Fibroblast of pulmonary artery (primary cell): Measurements from ENCODE around the gene SPAG5.
A peak's percentile ranks its signal among the peaks of the same experiment; 100 is the strongest.

Experiments
- DNase-seq: peaks from one replicate; pipeline ENCODE4 v3.0.0-alpha.2; 2010; ENCODE audit warnings: low read depth
- H3K4me3 ChIP-seq: replicated peaks from 2 replicates; pipeline ENCODE4 v1.5.1; 2011; ENCODE audit warnings: low read depth, mild to moderate bottlenecking, control low read depth, low read length, moderate library complexity
- TF ChIP-seq, protein P1 (sequence below): IDR thresholded peaks from 2 replicates; pipeline ENCODE4 v1.5.1; 2011; ENCODE audit warnings: mild to moderate bottlenecking, control low read depth, low read length, inconsistent platforms; ENCODE audit errors: missing control alignments

The SPAG5 gene

DNA sequence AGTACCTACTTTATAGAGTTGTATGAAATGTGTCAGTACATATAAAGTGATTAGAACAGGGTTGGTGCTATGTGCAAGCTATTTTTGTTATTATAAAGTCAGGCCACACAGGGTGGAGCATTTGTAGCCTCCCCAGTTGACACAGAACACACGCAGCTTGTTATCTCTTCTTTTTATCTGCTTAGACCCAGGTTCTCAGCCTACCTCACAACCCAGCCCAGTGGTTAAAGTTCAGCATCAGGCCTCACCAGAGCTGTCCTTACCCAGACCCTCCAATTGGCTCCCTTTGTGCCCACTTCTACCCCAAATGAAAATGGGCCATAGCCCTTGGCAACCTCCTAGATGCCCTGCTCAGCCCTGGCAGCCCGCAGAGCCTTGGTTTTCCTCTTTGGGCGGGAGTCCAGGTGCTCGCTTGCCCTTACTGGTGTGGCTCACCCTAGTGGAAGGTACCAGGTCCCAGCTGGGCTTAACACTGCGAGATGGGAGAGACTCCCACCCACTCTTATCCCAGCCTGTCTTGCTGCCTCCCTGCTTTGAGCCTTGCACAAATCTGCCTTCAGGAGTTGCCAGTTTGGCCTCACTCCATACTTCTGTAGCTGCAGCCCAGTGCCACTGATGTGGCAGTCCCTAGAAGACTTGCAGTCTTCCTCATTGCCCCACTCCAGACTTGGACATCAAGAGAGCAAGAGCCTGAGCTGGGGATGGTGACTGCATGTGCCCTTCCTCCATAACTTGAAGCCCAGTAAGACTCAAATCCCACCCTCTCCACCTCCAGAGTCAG, 26.4 kb downstream of the SPAG5 start:
- TF ChIP-seq, protein P1, sequence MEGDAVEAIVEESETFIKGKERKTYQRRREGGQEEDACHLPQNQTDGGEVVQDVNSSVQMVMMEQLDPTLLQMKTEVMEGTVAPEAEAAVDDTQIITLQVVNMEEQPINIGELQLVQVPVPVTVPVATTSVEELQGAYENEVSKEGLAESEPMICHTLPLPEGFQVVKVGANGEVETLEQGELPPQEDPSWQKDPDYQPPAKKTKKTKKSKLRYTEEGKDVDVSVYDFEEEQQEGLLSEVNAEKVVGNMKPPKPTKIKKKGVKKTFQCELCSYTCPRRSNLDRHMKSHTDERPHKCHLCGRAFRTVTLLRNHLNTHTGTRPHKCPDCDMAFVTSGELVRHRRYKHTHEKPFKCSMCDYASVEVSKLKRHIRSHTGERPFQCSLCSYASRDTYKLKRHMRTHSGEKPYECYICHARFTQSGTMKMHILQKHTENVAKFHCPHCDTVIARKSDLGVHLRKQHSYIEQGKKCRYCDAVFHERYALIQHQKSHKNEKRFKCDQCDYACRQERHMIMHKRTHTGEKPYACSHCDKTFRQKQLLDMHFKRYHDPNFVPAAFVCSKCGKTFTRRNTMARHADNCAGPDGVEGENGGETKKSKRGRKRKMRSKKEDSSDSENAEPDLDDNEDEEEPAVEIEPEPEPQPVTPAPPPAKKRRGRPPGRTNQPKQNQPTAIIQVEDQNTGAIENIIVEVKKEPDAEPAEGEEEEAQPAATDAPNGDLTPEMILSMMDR: no peak
- no peak overlapping the region for H3K4me3 ChIP-seq
- no peak for DNase-seq

DNA sequence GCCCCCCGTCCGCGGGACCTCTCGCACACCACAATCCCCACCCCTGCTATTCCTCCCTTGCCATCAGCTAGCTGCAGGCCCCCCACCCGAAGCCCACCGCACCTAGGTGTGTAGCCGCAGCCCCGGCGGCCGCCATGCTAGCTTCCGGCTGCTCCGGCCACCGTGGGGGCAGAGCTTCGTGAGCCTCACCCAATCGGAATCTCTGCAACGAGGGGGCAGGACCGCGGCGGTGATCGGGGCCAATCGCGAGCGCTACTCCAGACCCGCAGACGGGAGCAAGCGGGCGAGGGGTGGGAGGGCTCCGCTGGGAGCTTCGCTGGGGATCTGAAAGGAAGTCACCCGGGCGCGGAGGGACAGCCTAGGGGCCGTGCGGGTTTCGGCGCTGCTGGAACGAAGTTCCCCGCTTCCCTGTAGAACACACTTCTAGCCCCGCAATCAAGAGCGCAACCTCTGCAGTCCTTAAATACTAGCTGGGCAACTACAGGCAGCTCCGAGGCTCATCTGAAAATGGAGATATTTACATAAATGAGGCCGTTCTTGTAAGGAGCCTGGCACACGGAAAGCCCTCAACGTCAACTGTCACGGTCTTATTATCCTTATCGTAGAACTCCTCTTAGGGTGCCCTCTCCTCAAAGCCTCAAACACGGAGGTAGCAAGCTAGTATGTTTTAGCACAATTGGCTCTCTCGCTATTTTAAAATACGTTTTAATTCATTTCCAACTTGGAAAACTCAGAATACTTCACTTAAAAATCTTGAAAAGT, 27.3 kb downstream of the SPAG5 start, which contains the start of gene PIGS:
TSS of gene PIGS (minus strand) at position 164 of the 762 bp plus-strand sequence. CDS start at position 136, 28 bp downstream.
- H3K4me3 ChIP-seq: peak within 1 kb of the TSS; percentile 96
- DNase-seq: peak; percentile 88
- TF ChIP-seq, protein P1: no peak

DNA sequence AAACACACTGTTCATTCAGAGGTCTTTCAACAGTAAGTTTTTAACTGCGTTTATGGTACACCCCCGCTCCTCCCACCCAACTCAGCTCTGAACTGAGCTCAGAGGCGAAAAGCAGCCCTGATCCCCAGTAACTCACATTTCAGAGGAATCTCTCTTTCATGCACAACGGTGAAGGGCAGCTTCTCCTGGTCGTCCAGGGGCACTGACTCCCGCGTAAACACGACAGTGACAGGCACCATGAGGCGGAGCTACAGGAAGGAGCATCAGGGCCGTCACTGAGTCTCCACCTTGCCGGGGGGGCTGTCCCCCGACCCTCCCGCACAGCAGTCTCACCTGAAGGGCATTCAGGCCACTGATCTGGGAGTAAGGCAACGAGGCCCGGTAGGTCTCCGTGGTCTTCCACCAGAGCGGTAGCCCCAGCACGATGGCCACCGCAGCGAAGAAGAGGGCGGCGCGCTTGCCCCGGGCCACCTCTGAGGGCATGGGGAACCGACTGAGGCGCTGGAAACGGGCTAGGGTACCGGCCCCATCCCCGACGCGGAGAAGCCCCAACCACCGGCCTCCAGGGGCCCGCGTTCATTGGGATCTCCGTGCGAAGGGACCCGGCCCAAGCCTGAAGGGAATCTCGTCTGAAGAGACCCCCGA, 28.0 kb downstream of the SPAG5 start:
- DNase-seq: no peak
- peak overlapping the region; percentile 96 for H3K4me3 ChIP-seq
- TF ChIP-seq, protein P1: no peak

DNA sequence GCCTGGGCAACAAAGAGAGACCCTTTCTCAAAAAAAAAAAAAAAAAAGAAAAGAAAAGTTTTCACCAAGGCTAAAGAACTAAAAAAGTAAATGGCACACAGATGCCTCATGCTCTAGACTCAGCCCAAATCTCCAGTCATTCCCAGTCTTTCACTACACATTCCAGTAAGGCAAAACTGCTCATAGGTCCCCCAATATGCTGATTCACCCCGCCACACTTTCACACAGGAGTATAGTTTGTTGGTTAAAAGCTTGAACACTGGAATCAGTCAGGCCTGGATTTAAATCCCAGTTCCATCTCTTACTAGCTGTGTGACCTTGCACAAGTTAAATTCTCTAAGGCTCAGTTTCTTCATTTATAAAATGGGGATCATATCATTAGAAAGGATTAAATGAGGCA, 29.4 kb downstream of the SPAG5 start:
- H3K4me3 ChIP-seq: no peak overlapping the region
- no peak for DNase-seq
- TF ChIP-seq, protein P1: no peak

DNA sequence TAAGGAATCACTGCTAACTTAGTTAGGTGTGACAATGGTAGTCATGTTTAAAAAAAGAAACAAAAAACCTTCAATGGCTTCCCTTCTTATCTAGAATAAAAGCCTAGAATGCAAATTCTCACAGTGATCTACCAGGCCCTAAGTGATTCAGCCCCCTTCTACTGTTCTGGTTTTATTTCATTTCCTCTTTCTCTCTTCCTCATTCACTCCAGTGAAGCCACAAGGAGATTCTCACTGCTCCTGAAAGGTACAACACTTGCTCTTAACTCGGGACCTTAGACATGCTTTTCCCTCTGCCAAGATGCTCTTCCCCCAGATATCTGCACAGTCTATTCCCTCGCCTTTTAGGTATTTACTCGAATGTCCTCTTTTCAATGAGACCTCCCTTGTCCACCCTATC, 31.2 kb downstream of the SPAG5 start:
- H3K4me3 ChIP-seq: no peak overlapping the region
- TF ChIP-seq, protein P1: no peak
- no peak for DNase-seq

DNA sequence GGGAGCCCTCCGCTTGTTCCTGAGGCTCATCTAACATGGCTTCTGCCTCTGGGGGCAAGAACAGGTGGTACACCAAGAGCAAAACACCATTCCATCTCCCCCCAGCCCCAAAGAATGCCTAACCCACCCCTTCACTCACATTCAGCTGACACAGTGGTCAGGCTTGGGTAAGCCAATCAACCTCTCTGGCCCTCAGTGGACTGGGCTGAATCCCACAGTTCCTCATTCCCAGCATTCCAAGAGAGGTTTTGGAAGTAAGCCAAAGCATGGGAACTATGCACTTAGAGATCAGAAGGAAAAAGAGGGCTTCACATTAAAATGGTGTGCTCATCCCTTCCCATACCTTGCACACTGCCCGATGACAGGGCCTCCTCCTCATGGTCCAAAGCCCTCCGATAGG, 35.4 kb downstream of the SPAG5 start:
- TF ChIP-seq, protein P1: no peak
- DNase-seq: peak; percentile 70

More for the DNA sequence above, 35.4 kb downstream of the SPAG5 start:
- H3K4me3 ChIP-seq: no peak overlapping the region
